CD4-positive, alpha-beta T cell treated with Interleukin-15 for 1 hour (primary cell): ENCODE data around the gene TOX2.

Experiments
- DNase-seq: peaks from one replicate; pipeline ENCODE4 v3.0.0-alpha.2; 2020

The TOX2 gene

DNA sequence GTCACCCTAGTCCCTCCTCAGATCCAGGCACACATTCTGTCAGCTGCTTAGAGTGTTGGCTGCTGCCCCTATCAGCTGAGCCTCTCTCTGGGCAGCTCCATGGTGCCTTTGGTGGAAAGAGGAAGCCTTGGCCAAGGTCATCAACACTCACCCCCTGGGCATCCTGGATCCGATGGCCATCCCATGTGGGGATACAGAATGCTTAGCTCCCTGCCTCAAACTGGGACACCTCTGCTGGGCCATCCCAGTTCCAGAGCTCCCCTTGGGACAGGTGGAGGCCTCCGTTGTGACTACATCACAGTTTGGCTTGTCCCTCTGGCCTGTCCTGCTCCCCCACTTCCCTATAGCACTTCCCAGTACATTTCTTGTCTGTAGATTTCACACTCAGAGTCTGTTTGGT, 45.6 kb downstream of the TOX2 start:
- DNase-seq = no peak

GRCh38 chr20:43961116-43961515, 46.5 kb downstream of the TOX2 start:
- DNase-seq = no peak

GRCh38 chr20:43961541-43962471, 47.2 kb downstream of the TOX2 start:
- DNase-seq = no peak

DNA sequence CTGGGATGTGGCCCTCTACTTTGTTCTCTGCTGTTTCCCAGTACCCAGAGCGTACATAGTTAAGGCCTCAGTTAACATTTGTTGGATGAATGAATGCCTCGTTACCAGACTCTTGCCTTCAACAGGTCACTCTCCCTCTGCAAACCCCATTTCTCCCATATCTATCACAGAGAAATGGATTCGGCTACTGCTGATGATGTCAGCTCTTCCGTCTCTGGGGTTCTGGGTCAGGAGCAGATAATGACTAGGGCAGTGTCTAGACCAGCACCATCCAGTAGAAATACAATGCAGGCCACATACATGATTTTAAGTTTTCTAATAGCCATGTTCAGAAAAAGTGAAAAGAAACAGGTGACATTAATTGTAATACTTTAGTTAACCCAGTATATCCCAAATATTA, 47.9 kb downstream of the TOX2 start:
- no peak for DNase-seq

- DNase-seq = no peak
Observed at GRCh38 chr20:43963233-43963632, 48.6 kb downstream of the TOX2 start.

GRCh38 chr20:43963872-43964791, 49.5 kb downstream of the TOX2 start:
- peak; percentile 60 for DNase-seq

- DNase-seq = no peak
Observed at GRCh38 chr20:43968341-43969000, 53.8 kb downstream of the TOX2 start.

- DNase-seq = no peak
Observed at GRCh38 chr20:43969028-43969447, 54.4 kb downstream of the TOX2 start.

- DNase-seq = no peak
Observed at GRCh38 chr20:43969501-43970182, 55.0 kb downstream of the TOX2 start.

DNA sequence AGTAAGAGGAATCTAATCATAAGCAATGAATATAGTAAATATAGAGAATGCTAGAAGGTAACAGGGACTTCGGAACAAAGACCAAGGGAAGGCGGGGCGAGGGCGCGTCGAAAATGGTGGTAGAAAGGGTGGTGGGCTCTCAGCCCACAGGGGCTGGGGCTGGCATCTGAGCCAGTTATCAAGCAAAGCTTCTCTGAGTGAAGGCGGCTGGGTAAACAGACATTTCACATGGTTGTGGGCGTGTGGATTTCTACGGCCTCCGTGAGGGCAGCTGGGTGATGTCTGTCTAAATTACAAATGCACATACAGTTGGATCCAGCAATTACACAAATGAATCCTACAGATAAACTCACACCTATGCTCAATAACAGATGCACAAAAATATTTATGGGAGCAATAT, 56.6 kb downstream of the TOX2 start:
- DNase-seq = no peak

DNA sequence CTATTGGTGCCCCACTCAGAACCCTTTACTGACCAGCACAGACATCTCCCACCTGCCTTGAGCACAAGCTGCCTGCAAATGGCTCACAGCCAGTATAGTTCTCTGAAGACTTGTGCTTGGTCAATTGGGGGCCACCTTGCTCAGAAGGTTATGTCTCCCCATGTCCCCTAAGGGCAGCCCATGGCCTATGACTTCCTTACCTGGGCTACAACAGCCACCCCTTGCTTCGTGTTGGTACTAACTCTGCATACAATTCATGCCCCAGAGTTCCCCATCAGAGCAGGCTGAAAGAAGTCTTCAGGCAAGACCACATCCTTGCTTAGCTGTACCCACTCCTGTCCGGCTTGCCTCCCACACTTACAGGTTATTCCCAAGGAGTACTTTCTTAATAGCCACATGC, 57.4 kb downstream of the TOX2 start:
- DNase-seq = no peak

DNA sequence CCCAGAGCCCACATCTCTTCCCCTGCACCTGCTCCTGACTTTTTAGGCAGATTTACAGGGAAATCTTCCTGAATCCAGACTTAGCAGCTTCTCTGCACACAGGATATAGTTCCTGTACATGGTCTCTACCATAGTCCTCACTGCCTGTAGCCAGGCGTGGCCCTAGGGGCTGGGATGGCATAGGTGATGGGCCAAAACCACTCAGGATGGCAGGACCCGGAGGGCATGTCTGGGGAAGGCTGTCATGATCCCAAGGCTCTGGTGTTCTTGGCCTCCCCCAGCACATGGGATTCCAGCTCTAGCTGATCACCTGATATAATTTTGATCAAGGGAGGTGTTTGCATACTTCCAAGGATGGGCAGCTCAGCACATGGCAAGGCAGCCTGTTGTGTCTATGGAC, 58.0 kb downstream of the TOX2 start:
- DNase-seq = no peak

GRCh38 chr20:43973231-43973630, 58.6 kb downstream of the TOX2 start:
- DNase-seq = no peak

GRCh38 chr20:43973671-43974450, 59.2 kb downstream of the TOX2 start:
- DNase-seq = no peak

- no peak for DNase-seq
Observed at GRCh38 chr20:43974695-43975094, 60.0 kb downstream of the TOX2 start.

DNA sequence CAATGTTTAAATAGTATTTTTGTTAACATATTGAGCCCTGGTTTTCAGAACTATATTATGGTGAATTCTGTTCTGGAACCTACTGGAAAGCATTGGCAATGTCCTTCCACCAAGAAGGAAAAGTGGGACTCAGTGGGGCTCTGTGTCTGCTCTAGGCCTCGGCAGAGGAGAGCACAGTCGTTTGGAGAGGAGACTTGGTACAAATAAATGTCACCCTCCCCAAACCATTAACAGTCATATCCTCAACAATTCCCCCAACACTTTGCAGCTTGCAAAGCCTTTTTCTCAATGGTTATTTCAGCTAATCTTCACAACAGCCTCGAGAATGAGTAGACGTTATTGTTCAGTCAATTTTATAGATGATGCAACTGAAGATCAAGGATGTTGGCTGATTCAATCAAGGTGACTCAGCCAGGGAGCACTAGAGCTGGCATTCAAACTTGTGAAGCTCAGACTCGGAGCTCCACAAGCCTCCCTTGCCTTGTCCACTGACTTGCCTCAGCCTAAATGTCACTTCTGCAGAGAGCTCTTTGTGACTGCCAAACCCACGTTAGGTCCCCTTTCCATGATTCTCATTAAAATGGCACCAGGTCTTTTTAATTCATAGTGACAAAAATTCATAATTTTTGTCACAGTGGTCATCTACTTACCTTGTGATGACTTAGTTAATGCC, 60.6 kb downstream of the TOX2 start:
- DNase-seq = no peak

DNA sequence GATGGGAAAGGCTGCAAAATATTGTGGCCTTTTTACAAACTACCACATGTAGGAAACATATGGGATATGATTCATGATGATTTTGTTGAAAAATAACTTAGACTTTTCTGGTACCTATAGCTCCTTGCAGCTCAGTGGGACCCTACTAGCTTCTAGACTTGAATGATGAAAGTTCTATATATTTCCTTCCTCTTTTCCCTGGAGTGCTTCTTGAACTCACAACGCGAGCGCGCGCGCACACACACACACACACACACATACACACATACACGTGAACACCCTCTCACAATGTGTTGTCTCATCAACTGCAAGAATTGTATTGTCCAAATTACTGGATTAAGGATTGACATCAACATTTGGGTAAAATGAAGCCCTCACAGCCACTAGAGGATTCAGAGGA, 61.9 kb downstream of the TOX2 start:
- DNase-seq = peak; percentile 28

- DNase-seq = no peak
Observed at GRCh38 chr20:43977252-43977651, 62.6 kb downstream of the TOX2 start.

DNA sequence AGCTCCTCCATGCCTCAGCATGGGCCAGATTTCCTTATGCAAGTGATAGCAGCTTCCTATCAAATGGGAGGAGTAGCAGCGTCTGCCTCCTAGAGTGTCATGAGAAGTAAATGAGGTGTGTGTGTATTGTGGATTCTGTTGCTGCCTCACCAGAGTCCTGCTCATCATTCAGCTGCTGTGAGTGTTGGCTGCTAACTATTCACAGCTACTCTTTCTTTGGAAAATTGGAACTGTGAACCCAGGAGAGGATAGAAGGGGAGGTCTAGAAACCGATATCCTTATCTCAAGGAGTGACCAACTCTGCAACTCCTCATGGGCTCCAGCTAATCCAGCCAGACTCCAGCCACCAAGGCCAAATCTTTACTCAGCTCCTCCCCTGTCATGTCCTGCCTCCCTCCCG, 63.3 kb downstream of the TOX2 start:
- no peak for DNase-seq

DNA sequence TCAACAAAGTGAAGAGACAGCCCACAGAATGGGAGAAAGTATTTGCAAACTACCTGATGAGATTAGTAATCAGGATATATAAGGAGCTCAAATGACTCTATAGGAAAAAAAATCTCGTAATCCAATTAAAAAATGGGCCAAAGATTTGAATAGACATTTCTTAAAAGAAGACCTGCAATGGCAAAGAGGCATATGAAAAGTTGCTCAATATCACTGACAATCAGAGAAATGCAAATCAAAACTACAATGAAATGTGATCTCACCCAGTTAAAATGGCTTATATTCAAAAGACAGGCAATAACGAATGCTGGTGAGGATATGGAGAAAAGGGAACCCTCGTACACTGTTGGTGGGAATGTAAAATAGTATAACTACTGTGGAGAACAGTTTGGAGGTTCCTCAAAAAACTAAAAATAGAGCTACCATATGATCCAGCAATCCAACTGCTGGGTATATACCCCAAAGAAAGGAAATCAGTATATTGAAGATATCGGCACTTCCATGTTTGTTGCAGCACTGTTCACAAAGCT, 65.0 kb downstream of the TOX2 start:
- DNase-seq = no peak

GRCh38 chr20:43981540-43981939, 66.9 kb downstream of the TOX2 start:
- no peak for DNase-seq
